Dedifferentiated amniotic fluid mesenchymal stem cell (primary cell): ENCODE data around the gene TCF20.

Source experiments
- DNase-seq: peaks from one replicate; pipeline ENCODE4 v3.0.0-alpha.2; 2016; ENCODE audit errors: extremely low spot score

TCF20 gene

GRCh38 chr22:42282252-42282942, 11.9 kb upstream of the TCF20 start:
- DNase-seq, result no peak

GRCh38 chr22:42281706-42282251, 11.3 kb upstream of the TCF20 start:
- DNase-seq, result no peak

- no peak for DNase-seq
These were observed 10.8 kb upstream of the TCF20 start for GRCh38 chr22:42281284-42281683.

- no peak for DNase-seq
These were observed 10.4 kb upstream of the TCF20 start for GRCh38 chr22:42280836-42281235.

- DNase-seq, result no peak
These were observed 9.7 kb upstream of the TCF20 start for GRCh38 chr22:42280140-42280539.

- no peak for DNase-seq
These were observed 9.1 kb upstream of the TCF20 start for GRCh38 chr22:42279425-42280020.

- DNase-seq, result no peak
These were observed 7.7 kb upstream of the TCF20 start for GRCh38 chr22:42277988-42278776.

GRCh38 chr22:42277232-42277753, 6.8 kb upstream of the TCF20 start:
- no peak for DNase-seq

- DNase-seq, result no peak
These were observed 5.5 kb upstream of the TCF20 start for GRCh38 chr22:42275970-42276369.

GRCh38 chr22:42275176-42275575, 4.7 kb upstream of the TCF20 start:
- DNase-seq, result no peak

- no peak for DNase-seq
These were observed 3.5 kb upstream of the TCF20 start for GRCh38 chr22:42273855-42274451.

GRCh38 chr22:42272431-42272999, 2.1 kb upstream of the TCF20 start:
- no peak for DNase-seq

- DNase-seq, result no peak
These were observed 1.5 kb upstream of the TCF20 start for GRCh38 chr22:42271906-42272305.

- no peak for DNase-seq
These were observed 849 bp upstream of the TCF20 start for GRCh38 chr22:42271191-42271813.

- DNase-seq, result no peak
These were observed 310 bp downstream of the TCF20 start for GRCh38 chr22:42270176-42270509.

GRCh38 chr22:42269432-42270175, 849 bp downstream of the TCF20 start:
- no peak for DNase-seq

GRCh38 chr22:42268852-42269410, 1.5 kb downstream of the TCF20 start:
- no peak for DNase-seq

GRCh38 chr22:42265321-42265720, 5.1 kb downstream of the TCF20 start:
- no peak for DNase-seq

- no peak for DNase-seq
These were observed 6.5 kb downstream of the TCF20 start for GRCh38 chr22:42263944-42264343.

GRCh38 chr22:42262964-42263363, 7.5 kb downstream of the TCF20 start:
- DNase-seq, result no peak
